Prostate gland (tissue), 2 donors: Measurements from ENCODE around the gene CEP70.

ENCODE experiments used
- CTCF ChIP-seq, 4 experiments: fragments of 200-600 bp in 2 of 4; fragments of 450-650 bp in 2 of 4; sonication (generic) in 2 of 4; IDR thresholded peaks; 1 replicate in 3 of 4; 2 replicates in 1 of 4; pipeline ENCODE4 v1.5.1; 2016 to 2019; ENCODE audit warnings: antibody characterized with exemption in 4 of 4, mild to moderate bottlenecking in 2 of 4, moderate library complexity in 2 of 4
- POLR2A ChIP-seq: fragments of 450-650 bp; IDR thresholded peaks from one replicate; pipeline ENCODE4 v1.6.1; 2016; ENCODE audit warnings: antibody characterized with exemption, mild to moderate bottlenecking

GRCh38 chr3:138450704-138451424, 143.2 kb downstream of the CEP70 start:
- TF ChIP-seq POLR2A = no peak
- no peak for TF ChIP-seq CTCF (IDR thresholded peaks at IDR 0.05)
